ENCODE measurements around the gene SLC8A3. TPM values are rescaled to one million over a fixed set of nuclear protein-coding genes. Genes with fewer than 3 reads are reported as not detected.

The SLC8A3 gene
- total RNA-seq, 1 donor from 2014 or later = 0.12 TPM

- no peak for TF ChIP-seq CTCF (conservative IDR thresholded peaks at IDR 0.05; ENCODE audit: low read depth, low read length)
- DNase-seq (ENCODE audit: low read depth) = no peak
Measured at GRCh38 chr14:70123796-70124195, 65.0 kb downstream of the SLC8A3 start.

GRCh38 chr14:70121521-70121920 is 67.2 kb downstream of the SLC8A3 start:
- DNase-seq (ENCODE audit: low read depth) = no peak
- no peak for TF ChIP-seq CTCF (conservative IDR thresholded peaks at IDR 0.05; ENCODE audit: low read depth, low read length)
- no peak overlapping the region for H3K4me3 ChIP-seq (ENCODE audit: low read depth, low read length)

More at GRCh38 chr14:70123796-70124195, 65.0 kb downstream of the SLC8A3 start:
- no peak overlapping the region for H3K4me3 ChIP-seq (ENCODE audit: low read depth, low read length)

- no peak overlapping the region for H3K4me3 ChIP-seq (ENCODE audit: low read depth, low read length)
- no peak for TF ChIP-seq CTCF (conservative IDR thresholded peaks at IDR 0.05; ENCODE audit: low read depth, low read length)
- DNase-seq (ENCODE audit: low read depth) = no peak
Measured at GRCh38 chr14:70118064-70118463, 70.7 kb downstream of the SLC8A3 start.

- no peak overlapping the region for H3K4me3 ChIP-seq (ENCODE audit: low read depth, low read length)
- no peak for TF ChIP-seq CTCF (conservative IDR thresholded peaks at IDR 0.05; ENCODE audit: low read depth, low read length)
- DNase-seq (ENCODE audit: low read depth) = no peak
Measured at GRCh38 chr14:70116278-70116677, 72.5 kb downstream of the SLC8A3 start.

- DNase-seq (ENCODE audit: low read depth) = no peak
- H3K4me3 ChIP-seq (ENCODE audit: low read depth, low read length) = no peak overlapping the region
- TF ChIP-seq CTCF (conservative IDR thresholded peaks at IDR 0.05; ENCODE audit: low read depth, low read length) = no peak
Measured at GRCh38 chr14:70114621-70115156, 74.1 kb downstream of the SLC8A3 start.

GRCh38 chr14:70113211-70113610 is 75.5 kb downstream of the SLC8A3 start:
- no peak for TF ChIP-seq CTCF (conservative IDR thresholded peaks at IDR 0.05; ENCODE audit: low read depth, low read length)
- H3K4me3 ChIP-seq (ENCODE audit: low read depth, low read length) = no peak overlapping the region
- no peak for DNase-seq (ENCODE audit: low read depth)

GRCh38 chr14:70108419-70108818 is 80.3 kb downstream of the SLC8A3 start:
- H3K4me3 ChIP-seq (ENCODE audit: low read depth, low read length) = no peak overlapping the region
- no peak for TF ChIP-seq CTCF (conservative IDR thresholded peaks at IDR 0.05; ENCODE audit: low read depth, low read length)
- no peak for DNase-seq (ENCODE audit: low read depth)
